Measurements from ENCODE around the gene EXD1.
"Not testable (repeated sequence)": the region's sequence is repeated elsewhere in the genome, so short reads cannot be mapped to it uniquely, and the experiment has no call there.

EXD1 gene

GRCh38 chr15:41230650-41231421 lies at the start of gene EXD1, which contains the start of gene CHP1:
Gene EXD1 (minus strand): TSS chr15:41230757. CDS start chr15:41226575, 4,182 bp downstream.
Gene CHP1 (plus strand): TSS chr15:41231268. CDS start chr15:41231383, 115 bp downstream.
- peak; percentile 90 to 97 for DNase-seq (ENCODE audit: low read depth in 2 of 2)

- no peak for DNase-seq (ENCODE audit: low read depth in 2 of 2)
Measured at GRCh38 chr15:41279535-41280283, 49.2 kb upstream of the EXD1 start.

GRCh38 chr15:41278319-41278718 lies 47.8 kb upstream of the EXD1 start:
- no peak for DNase-seq (ENCODE audit: low read depth in 2 of 2)

- no peak for DNase-seq (ENCODE audit: low read depth in 2 of 2)
Measured at GRCh38 chr15:41276831-41277230, 46.3 kb upstream of the EXD1 start.

GRCh38 chr15:41269887-41270286 lies 39.3 kb upstream of the EXD1 start:
- DNase-seq (ENCODE audit: low read depth in 2 of 2) = no peak

GRCh38 chr15:41263891-41264351 lies 33.4 kb upstream of the EXD1 start:
- DNase-seq (ENCODE audit: low read depth in 2 of 2) = no peak

GRCh38 chr15:41262571-41262970 lies 32.0 kb upstream of the EXD1 start:
- no peak for DNase-seq (ENCODE audit: low read depth in 2 of 2)

- not testable (repeated sequence) for DNase-seq (ENCODE audit: low read depth in 2 of 2)
Measured at GRCh38 chr15:41260924-41261323, 30.4 kb upstream of the EXD1 start.

GRCh38 chr15:41259546-41260189 lies 29.1 kb upstream of the EXD1 start:
- no peak for DNase-seq (ENCODE audit: low read depth in 2 of 2)

- no peak for DNase-seq (ENCODE audit: low read depth in 2 of 2)
Measured at GRCh38 chr15:41258750-41259471, 28.4 kb upstream of the EXD1 start.

- no peak for DNase-seq (ENCODE audit: low read depth in 2 of 2)
Measured at GRCh38 chr15:41256577-41257038, 26.1 kb upstream of the EXD1 start.

- DNase-seq (ENCODE audit: low read depth in 2 of 2) = no peak
Measured at GRCh38 chr15:41256103-41256502, 25.5 kb upstream of the EXD1 start.

- DNase-seq (ENCODE audit: low read depth in 2 of 2) = no peak
Measured at GRCh38 chr15:41254560-41254959, 24.0 kb upstream of the EXD1 start.

GRCh38 chr15:41251411-41251810 lies 20.9 kb upstream of the EXD1 start:
- DNase-seq (ENCODE audit: low read depth in 2 of 2) = no peak

GRCh38 chr15:41250745-41251144 lies 20.2 kb upstream of the EXD1 start:
- DNase-seq (ENCODE audit: low read depth in 2 of 2) = not testable (repeated sequence)

GRCh38 chr15:41241221-41241964 lies 10.8 kb upstream of the EXD1 start:
- DNase-seq (ENCODE audit: low read depth in 2 of 2) = no peak

GRCh38 chr15:41238100-41238499 lies 7.5 kb upstream of the EXD1 start:
- no peak for DNase-seq (ENCODE audit: low read depth in 2 of 2)

- DNase-seq (ENCODE audit: low read depth in 2 of 2) = no peak
Measured at GRCh38 chr15:41235929-41236328, 5.4 kb upstream of the EXD1 start.

- DNase-seq (ENCODE audit: low read depth in 2 of 2) = not testable (repeated sequence)
Measured at GRCh38 chr15:41235228-41235627, 4.7 kb upstream of the EXD1 start.

GRCh38 chr15:41233367-41233771 lies 2.8 kb upstream of the EXD1 start:
- no peak for DNase-seq (ENCODE audit: low read depth in 2 of 2)
